ENCODE results near the gene GLG1.
"Not testable (repeated sequence)": the region's sequence is repeated elsewhere in the genome, so short reads cannot be mapped to it uniquely, and the experiment has no call there.

DNA sequence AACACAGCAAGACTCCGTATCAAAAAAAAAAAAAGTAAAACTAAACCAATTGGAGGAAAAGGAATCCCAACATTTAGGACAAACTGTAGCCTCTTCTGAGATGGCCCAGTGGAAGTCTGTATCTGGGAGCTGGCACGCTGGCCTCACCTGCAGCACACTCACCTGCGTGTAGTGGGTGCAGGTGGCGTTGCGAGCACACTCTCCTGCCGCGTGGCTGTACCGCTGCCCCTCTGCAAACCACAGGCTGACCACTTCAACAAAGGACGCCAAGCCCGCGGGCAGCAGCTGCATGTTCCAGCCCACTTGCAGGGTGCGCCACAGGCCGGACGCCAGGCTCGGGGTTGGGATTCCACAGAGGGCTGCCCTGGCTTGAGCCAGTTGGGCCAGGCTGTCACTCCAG is 189.0 kb downstream of the GLG1 start:
- not testable (repeated sequence) for TF ChIP-seq POLR2A (IDR thresholded peaks at IDR 0.05; ENCODE audit: low read depth, low read length); POLR2AphosphoS5 (IDR thresholded peaks at IDR 0.05; ENCODE audit: low read depth, low read length); TAF1 (IDR thresholded peaks at IDR 0.05; ENCODE audit: low read depth, low read length); PAX5 (IDR thresholded peaks at IDR 0.05; ENCODE audit: insufficient read depth, low read length, severe bottlenecking)

All from GM12891 (cell line).